A549 (cell line): ENCODE results near the gene SPATA25.

Source experiments
- BCL3 ChIP-seq: fragments of >200 bp; sonication (Bioruptor Twin); formaldehyde crosslinking; IDR thresholded peaks from 3 replicates; pipeline ENCODE4 v1.6.1; 2016
- CEBPB ChIP-seq, 2 experiments: fragments of >200 bp in 1 of 2; sonication (Bioruptor Twin) in 1 of 2; formaldehyde crosslinking in 1 of 2; IDR thresholded peaks; 2 replicates each; pipeline ENCODE4 v1.6.1; 2012 to 2016
- CTCF ChIP-seq: fragments of >200 bp; sonication (Bioruptor Twin); formaldehyde crosslinking; IDR thresholded peaks from 3 replicates; pipeline ENCODE4 v1.5.1; 2016
- EHMT2 ChIP-seq: fragments of 200-600 bp; sonication (generic); IDR thresholded peaks from 2 replicates; pipeline ENCODE4 v1.6.1; 2016; ENCODE audit warnings: antibody characterized with exemption, low read depth, mild to moderate bottlenecking, moderate library complexity
- MAFK ChIP-seq: fragments of 450-650 bp; IDR thresholded peaks from 2 replicates; pipeline ENCODE4 v1.6.1; 2014; ENCODE audit not compliant: partially characterized antibody
- POLR2A ChIP-seq: IDR thresholded peaks from 2 replicates; pipeline ENCODE4 v1.6.1; 2012; ENCODE audit warnings: mild to moderate bottlenecking, low read length
- SMC3 ChIP-seq: fragments of >200 bp; sonication (Bioruptor Twin); formaldehyde crosslinking; IDR thresholded peaks from 3 replicates; pipeline ENCODE4 v1.6.1; 2018; ENCODE audit warnings: inconsistent platforms

DNA sequence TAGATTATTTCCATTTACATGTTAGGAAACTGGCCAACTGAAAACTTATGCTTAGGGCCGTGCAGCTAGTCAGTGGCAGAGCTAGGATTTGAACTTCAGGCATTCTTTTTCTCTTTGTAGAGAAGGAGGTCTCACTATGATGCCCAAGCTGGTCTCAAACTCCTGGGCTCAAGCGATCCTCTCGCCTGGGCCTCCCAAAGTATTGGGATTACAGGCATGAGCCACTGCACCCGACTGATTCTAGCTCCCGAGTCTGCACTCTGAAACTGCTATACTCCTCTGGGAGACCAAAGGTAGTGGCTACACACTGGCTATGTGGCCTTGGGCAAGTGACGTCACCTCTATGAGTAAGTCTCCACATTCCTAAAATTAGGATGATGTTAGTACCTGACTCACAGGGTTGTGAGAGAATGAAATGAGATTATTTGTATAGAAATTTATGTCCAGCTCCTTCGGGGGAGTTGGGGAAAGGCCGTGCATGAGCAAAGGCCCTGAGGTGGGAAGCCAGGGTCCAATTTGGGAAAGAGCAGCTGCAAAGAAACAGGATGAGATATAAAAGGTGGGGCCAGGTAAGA, 18.2 kb upstream of the SPATA25 start:
- no peak for TF ChIP-seq BCL3
- TF ChIP-seq CTCF: no peak
- no peak for TF ChIP-seq MAFK
- TF ChIP-seq POLR2A: no peak
- no peak for TF ChIP-seq CEBPB (IDR thresholded peaks at IDR 0.05)
- no peak for TF ChIP-seq SMC3
- no peak for TF ChIP-seq EHMT2
